Inflammatory macrophage (primary cell): ENCODE results near the gene MAVS.
"Not testable (repeated sequence)": the region's sequence is repeated elsewhere in the genome, so short reads cannot be mapped to it uniquely, and the experiment has no call there.

Experiments
- DNase-seq, 2 donors: peaks; one replicate each; pipeline ENCODE4 v3.0.0-alpha.2; 2020 to 2022

The MAVS gene

DNA sequence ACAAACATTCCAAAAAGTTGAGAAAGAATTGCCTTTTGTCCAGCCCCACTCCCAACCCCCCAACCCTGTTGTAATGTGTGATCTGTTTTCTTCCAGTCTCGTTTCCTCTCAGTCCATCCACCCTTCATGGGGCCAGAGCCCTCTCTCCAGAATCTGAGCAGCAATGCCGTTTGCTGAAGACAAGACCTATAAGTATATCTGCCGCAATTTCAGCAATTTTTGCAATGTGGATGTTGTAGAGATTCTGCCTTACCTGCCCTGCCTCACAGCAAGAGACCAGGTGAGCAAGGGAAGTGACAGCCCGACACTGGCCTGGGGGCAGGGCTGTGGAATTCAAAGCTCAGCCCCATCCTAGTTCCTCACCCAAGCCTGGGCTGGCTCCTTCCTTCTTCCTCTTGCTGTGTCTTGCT lies 7.8 kb downstream of the MAVS start:
- peak; percentile 29 to 34 for DNase-seq

DNA sequence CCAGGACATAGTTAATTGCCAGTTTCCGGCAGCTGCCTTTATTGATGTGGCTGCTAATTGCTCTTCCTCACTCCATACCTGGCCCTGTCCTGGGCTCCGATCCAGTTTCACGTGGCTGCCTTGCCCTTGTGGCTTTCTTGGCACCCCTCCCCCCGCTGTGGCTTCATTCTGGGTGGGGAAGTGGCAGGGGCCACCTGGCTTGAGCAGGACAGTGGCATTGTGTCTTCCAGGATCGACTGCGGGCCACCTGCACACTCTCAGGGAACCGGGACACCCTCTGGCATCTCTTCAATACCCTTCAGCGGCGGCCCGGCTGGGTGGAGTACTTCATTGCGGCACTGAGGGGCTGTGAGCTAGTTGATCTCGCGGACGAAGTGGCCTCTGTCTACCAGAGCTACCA lies 10.8 kb downstream of the MAVS start:
- no peak for DNase-seq

- DNase-seq = no peak
These were observed 12.1 kb downstream of the MAVS start for GRCh38 chr20:3858689-3859088.

DNA sequence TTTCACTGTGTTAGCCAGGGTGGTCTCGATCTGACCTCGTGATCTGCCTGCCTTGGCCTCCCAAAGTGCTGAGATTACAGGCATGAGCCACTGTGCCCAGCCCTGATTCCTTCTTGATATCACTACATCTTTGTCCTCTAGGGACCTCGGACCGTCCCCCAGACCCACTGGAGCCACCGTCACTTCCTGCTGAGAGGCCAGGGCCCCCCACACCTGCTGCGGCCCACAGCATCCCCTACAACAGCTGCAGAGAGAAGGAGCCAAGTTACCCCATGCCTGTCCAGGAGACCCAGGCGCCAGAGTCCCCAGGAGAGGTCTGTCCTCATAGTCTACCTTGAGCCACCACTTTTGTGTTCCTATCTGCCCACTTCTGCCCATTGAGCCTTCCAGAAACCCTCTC lies 14.6 kb downstream of the MAVS start:
- DNase-seq = no peak

- DNase-seq = no peak
These were observed 15.7 kb downstream of the MAVS start for GRCh38 chr20:3862333-3862732.

GRCh38 chr20:3863317-3863716 lies 16.7 kb downstream of the MAVS start:
- DNase-seq = no peak

GRCh38 chr20:3864518-3864917 lies 17.9 kb downstream of the MAVS start:
- no peak for DNase-seq

GRCh38 chr20:3865152-3865886 lies 18.7 kb downstream of the MAVS start:
- no peak for DNase-seq

GRCh38 chr20:3865887-3866407 lies 19.3 kb downstream of the MAVS start:
- DNase-seq = no peak

- DNase-seq = no peak
These were observed 19.8 kb downstream of the MAVS start for GRCh38 chr20:3866464-3866863.

DNA sequence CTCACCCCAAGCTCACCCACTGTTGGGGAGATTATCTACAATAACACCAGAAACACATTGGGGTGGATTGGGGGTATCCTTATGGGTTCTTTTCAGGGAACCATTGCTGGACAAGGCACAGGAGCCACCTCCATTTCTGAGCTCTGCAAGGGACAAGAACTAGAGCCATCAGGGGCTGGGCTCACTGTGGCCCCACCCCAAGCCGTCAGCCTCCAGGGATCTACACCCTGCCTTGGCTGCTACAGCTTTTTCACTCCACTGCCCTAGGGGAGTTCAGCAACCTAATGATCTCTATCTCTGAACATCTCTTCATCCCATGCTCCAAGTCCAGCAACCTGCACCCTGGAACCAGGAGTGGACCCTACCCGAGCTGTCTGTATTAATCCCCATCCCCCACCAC lies 21.2 kb downstream of the MAVS start:
- no peak for DNase-seq

DNA sequence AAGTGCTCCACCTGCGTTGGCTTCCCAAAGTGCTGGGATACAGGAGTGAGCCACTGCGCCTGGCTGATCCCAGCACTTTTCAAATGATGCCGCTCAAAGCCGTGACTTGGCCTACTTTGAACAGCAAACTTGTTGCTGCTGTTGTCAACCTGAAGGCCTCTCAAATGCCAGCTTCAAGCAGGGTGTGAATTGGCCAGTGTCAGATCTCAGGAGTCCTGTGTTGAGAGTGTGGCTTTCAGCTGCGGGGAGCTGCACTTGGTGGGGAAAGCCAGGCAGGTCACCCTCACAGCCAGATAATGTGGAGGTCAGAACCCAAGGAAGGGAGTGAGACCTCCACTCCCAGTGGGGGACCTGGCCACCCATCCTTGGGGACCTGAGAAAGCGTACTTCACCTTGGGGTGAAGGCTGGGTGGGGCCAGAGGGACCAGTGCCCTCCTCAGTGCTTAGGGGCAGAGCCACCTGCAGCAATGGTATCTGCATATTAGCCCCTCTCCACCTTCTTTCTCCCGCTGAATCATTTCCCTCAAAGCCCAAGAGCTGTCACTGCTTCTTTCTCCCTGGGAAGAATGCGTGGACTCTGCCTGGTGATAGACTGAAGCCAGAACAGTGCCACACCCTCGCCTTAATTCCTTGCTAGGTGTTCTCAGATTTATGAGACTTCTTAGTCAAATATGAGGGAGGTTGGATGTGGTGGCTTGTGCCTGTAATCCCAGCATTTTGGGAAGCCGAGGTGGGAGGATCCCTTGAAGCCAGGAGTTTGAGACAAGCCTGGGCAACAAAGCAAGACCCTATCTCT lies 23.4 kb downstream of the MAVS start:
- DNase-seq = no peak

DNA sequence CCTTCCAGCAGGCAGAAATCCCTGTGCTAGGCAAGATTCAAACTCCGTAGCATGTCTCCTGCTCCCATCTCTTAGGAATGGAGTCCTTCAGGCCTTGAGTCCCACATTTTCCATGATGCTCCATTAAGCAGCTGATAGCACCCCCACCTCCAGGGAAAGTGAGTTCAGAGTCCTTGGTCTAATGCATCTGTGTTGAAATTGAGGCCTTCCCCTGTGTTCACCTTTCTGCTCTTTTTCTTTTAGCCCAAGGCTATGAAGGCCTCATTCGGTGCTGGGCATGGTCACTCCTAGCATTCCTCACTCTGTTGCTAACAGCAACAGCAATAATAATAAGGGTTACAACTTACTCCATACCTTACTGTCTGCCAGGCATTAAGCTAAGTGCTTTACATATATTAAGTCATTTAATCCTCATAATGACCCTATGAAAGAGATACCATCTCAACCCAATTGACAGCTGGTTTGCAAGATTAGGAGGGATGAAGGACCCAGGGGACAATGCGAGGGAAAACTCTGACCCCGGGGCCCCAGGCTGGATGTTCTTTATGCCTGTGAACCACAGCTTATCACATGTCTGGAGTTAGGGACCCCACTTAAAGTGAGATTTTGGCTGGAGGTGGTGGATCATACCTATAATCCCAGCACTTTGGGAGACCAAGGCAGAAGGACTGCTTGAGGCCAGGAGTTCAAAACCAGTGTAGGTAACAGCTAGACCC lies 25.1 kb downstream of the MAVS start:
- DNase-seq = no peak

- DNase-seq = no peak
These were observed 26.9 kb downstream of the MAVS start for GRCh38 chr20:3873507-3873906.

DNA sequence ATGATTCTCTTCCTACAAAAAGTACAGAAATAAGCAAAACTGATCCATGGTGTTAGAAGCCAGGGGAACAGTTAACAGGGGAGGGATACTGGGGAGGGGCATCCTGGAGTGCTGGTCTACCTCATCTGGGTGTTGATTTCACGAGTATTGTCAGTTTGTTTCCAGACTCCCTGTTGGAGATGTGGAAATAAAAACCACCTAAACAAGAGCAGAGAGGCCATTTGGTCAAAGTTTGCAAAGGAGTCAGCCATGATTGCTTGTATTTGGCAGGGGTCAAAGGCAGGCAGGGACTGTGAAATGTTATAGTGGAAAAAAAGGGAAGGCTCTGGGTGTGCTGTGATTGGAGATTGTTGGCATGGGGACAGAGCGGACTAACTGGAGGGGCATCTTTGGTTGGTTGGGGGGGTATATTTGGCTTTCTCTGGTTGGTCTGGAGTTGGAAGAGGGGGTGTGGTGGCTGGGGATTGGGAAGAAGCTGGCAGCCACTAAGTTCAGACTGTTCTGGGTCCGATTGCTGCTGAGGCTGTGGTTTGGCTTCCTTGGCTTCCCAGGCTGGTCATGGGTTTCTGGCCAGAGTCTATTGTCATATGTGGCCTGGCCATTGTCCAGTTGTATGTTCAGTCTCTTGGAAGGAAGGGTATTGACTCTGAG lies 27.7 kb downstream of the MAVS start:
- DNase-seq = no peak

- DNase-seq = no peak
These were observed 28.8 kb downstream of the MAVS start for GRCh38 chr20:3875378-3875974.

DNA sequence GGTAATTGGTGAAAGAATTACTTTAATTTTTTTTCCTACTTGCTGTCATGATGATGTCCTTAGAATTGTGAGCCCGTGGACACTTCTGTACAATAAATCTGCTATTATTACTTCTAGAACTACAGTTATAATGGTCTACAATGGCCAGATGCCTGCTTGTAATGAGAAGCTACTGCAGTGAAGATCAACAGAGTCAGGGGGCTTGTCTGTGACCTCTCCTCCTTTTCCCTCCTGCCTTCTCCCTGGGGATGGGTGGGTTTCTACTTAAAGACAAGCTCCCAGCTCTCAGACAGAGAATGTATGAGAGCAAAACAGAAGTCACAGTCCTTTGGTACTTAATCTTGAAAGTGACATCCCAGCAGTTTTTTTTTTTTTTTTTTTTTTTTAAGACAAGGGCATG lies 29.4 kb downstream of the MAVS start:
- no peak for DNase-seq

DNA sequence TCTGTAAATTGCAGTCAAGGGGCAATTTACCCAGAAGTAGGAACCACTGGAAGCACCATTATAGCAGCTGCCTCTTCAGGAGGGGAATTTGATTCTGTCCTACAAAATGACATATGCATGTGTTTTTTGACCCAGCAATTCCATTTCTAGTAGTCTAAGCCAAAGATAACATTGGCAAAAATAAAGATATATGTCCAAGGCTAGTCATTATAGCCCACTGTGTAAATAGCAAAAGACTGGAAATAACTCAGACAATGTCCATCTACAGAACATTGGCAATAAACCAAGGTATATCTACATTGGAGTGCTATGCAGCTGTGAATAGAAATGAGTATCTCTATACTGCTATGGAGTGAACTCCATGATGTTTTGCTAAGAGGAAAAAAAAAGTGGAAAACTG lies 30.0 kb downstream of the MAVS start:
- no peak for DNase-seq

GRCh38 chr20:3878921-3879274 lies 32.3 kb downstream of the MAVS start:
- DNase-seq = not testable (repeated sequence)

- no peak for DNase-seq
These were observed 39.1 kb downstream of the MAVS start for GRCh38 chr20:3885715-3886114.

DNA sequence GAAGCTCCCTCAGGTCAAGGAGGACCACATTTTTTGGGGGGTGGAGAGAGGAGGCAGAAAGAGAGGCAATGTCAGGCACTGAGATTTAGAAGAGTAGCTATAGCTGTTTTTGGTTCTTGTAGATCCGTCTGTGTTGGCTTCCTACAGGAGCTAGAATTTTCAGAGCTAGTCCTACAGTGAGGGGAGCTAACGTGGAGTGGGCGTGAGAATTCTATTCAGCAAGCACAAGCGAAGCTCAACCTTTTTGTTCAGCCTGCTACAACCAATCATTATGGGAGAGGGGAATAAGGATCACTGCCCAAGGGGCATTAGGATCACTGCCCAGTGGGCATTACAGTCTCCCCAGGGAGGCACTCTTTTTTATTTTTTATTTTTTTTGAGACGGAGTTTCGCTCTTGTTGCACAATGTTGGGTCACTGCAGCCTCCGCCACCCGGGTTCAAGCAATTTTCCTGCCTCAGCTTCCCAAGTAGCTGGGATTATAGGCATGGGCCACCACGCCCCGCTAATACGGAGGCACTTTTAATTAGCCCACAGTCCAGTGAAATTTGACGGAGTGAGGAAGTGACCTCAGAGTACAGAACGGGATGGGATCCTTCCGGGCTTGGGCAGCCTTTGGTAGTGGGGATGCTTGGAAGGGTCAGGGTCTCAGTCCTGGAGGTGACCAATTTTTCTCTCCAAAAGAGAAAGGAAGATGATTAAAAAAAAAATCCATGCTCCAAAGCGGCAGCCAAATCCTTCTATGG lies 41.4 kb downstream of the MAVS start:
- DNase-seq = peak; percentile 47 to 55
